T-cell (primary cell): ENCODE results near the gene KLK5. TPM values are rescaled to one million over a fixed set of nuclear protein-coding genes. Genes with fewer than 3 reads are reported as not detected.

Experiments
- ATAC-seq, 4 experiments: fragments of 200-7000 bp in 3 of 4; fragments of 150-1000 bp in 1 of 4; cut with Tn5 transposase; replicated peaks in 1 of 4; 1 replicate in 3 of 4; 2 replicates in 1 of 4; pipeline ENCODE4 v1.10.0; 2021; ENCODE audit warnings: moderate library complexity in 3 of 4, mild to moderate bottlenecking in 2 of 4, moderate number of reproducible peaks in 1 of 4
- CTCF ChIA-PET, 2 donors: fragments of 300-600 bp; sonication (Branson Sonifier 250); formaldehyde crosslinking; loops; one replicate each; lab custom pipeline; 2022; ENCODE audit warnings: antibody characterized with exemption in 2 of 2; lab: Charles Lee
- POLR2A ChIA-PET, 2 donors: fragments of 300-600 bp; sonication (Branson Sonifier 250); formaldehyde crosslinking; loops; one replicate each; lab custom pipeline; 2022; ENCODE audit warnings: antibody characterized with exemption in 2 of 2; lab: Charles Lee
- DNase-seq, 35 experiments: peaks; one replicate each; pipeline versions ENCODE4 v3.0.0 to v3.0.0-alpha.2; 2013 to 2023
- H3K27ac ChIP-seq: one replicate; pipeline ENCODE4 v1.5.1; 2013; ENCODE audit warnings: low read length
- H3K27me3 ChIP-seq, 2 experiments: replicated peaks in 1 of 2; 1 replicate in 1 of 2; 2 replicates in 1 of 2; pipeline versions ENCODE4 v1.6.1 to v1.7.0; 2013; ENCODE audit warnings: low read length in 1 of 2, mixed read lengths in 1 of 2; ENCODE audit not compliant: control insufficient read depth in 2 of 2, insufficient read depth in 2 of 2; ENCODE audit errors: extremely low read depth in 1 of 2
- H3K36me3 ChIP-seq, 2 donors: 1 replicate in 1 of 2; 2 replicates in 1 of 2; pipeline versions ENCODE4 v1.6.1 to v1.7.0; 2013; ENCODE audit warnings: low read length in 1 of 2; ENCODE audit not compliant: control insufficient read depth in 2 of 2, insufficient read depth in 1 of 2; ENCODE audit errors: extremely low read depth in 1 of 2
- H3K4me1 ChIP-seq, 2 experiments: 1 replicate in 1 of 2; 2 replicates in 1 of 2; pipeline versions ENCODE4 v1.6.1 to v1.7.0; 2013; ENCODE audit warnings: low read length in 2 of 2, mixed read lengths in 1 of 2; ENCODE audit not compliant: insufficient read depth in 2 of 2, control insufficient read depth in 1 of 2; ENCODE audit errors: extremely low read depth in 1 of 2
- H3K4me3 ChIP-seq, 2 donors: 1 replicate in 1 of 2; 2 replicates in 1 of 2; pipeline versions ENCODE4 v1.5.1 to v1.7.0; 2013; ENCODE audit warnings: mild to moderate bottlenecking in 2 of 2, low read length in 1 of 2, moderate library complexity in 1 of 2; ENCODE audit not compliant: control insufficient read depth in 1 of 2; ENCODE audit errors: extremely low read depth in 1 of 2
- H3K9me3 ChIP-seq: 2 replicates; pipeline ENCODE4 v1.7.0; 2013
- H3K27ac Mint-ChIP-seq, 2 donors: one replicate each; pipeline ENCODE4 v1.8.0; 2020 to 2021; ENCODE audit warnings: mild to moderate bottlenecking in 2 of 2, mixed read lengths in 2 of 2
- H3K27me3 Mint-ChIP-seq, 2 donors: one replicate each; pipeline ENCODE4 v1.8.0; 2021 to 2022; ENCODE audit warnings: mixed read lengths in 2 of 2
- H3K36me3 Mint-ChIP-seq: one replicate; pipeline ENCODE4 v1.8.0; 2021; ENCODE audit warnings: mixed read lengths
- H3K4me1 Mint-ChIP-seq, 3 donors: one replicate each; pipeline ENCODE4 v1.8.0; 2020 to 2022; ENCODE audit warnings: mixed read lengths in 3 of 3, mild to moderate bottlenecking in 1 of 3
- H3K4me3 Mint-ChIP-seq, 3 donors: one replicate each; pipeline ENCODE4 v1.8.0; 2020 to 2022; ENCODE audit warnings: mild to moderate bottlenecking in 3 of 3, mixed read lengths in 3 of 3, moderate library complexity in 3 of 3
- H3K9me3 Mint-ChIP-seq, 3 donors: one replicate each; pipeline ENCODE4 v1.8.0; 2020 to 2022; ENCODE audit warnings: mixed read lengths in 3 of 3
- WGBS: methylation state at CpG from one replicate; pipeline ENCODE4 v1.1.5; 2013; ENCODE audit warnings: missing lambda C conversion rate; ENCODE audit not compliant: insufficient coverage; 5-methylcytosine and 5-hydroxymethylcytosine counted together
- total RNA-seq, 35 experiments: library from RNA in 6 of 35; stranded (reverse) in 6 of 35; fragments of 120-200 nt in 1 of 35; gene quantifications; one replicate each; pipeline versions ENCODE4 v1.2.1 to v1.2.4 and lab custom pipeline; 2013 to 2026

KLK5 gene
- total RNA-seq, 5 donors from 2014 or later (not counting 1 experiment from before 2014, with no cell fraction given) = not detected

- peaks cover 37 to 52% of the 10 kb centered on the region in 2 donors for H3K27me3 Mint-ChIP-seq
- ATAC-seq (no peak), DNase-seq (no peak)
- POLR2A ChIA-PET = no interaction called here
- H3K9me3 ChIP-seq = no peaks in the 10 kb centered on the region
- peaks cover 0 to 3% (median 2%) of the 10 kb centered on the region in 3 donors for H3K4me1 Mint-ChIP-seq
- no peaks in the 10 kb centered on the region for H3K9me3 Mint-ChIP-seq
- no peak overlapping the region for H3K4me3 Mint-ChIP-seq
- no peak overlapping the region for H3K27ac Mint-ChIP-seq
- no peak overlapping the region for H3K27ac ChIP-seq
- peaks cover 2 to 25% of the 10 kb centered on the region in 2 experiments for H3K27me3 ChIP-seq
- WGBS = 87% methylated on average over 8 of the region's 11 CpGs
- no peaks in the 10 kb centered on the region for H3K36me3 Mint-ChIP-seq
- no peak overlapping the region for H3K4me3 ChIP-seq
- H3K36me3 ChIP-seq = no peaks in the 10 kb centered on the region
- CTCF ChIA-PET = interaction anchor here in 1 of 2 donors (0.8 kb wide), 1 partner anchor 10 kb away, joined by 4 read pairs; no protein-coding TSS in a partner anchor
- no peaks in the 10 kb centered on the region for H3K4me1 ChIP-seq
These were observed 20.7 kb downstream of the KLK5 start for GRCh38 chr19:50932018-50932689.

- DNase-seq (no peak), ATAC-seq (no peak)
- peaks cover 0 to 25% of the 10 kb centered on the region in 2 experiments for H3K27me3 ChIP-seq
- Mint-ChIP-seq H3K27me3 (peaks cover 36 to 51% of the 10 kb centered on the region in 2 donors), H3K4me3 (no peak overlapping the region), H3K9me3 (no peaks in the 10 kb centered on the region), H3K4me1 (peaks cover 0 to 3% (median 2%) of the 10 kb centered on the region in 3 donors), H3K27ac (no peak overlapping the region), H3K36me3 (no peaks in the 10 kb centered on the region)
- no peaks in the 10 kb centered on the region for H3K4me1 ChIP-seq
- CTCF ChIA-PET = interaction anchor here (0.5 to 0.7 kb wide), 4 partner anchors 148 to 701 kb away, joined by 4 to 7 read pairs (median 6); no protein-coding TSS in a partner anchor
- no peak overlapping the region for H3K4me3 ChIP-seq
- H3K9me3 ChIP-seq = no peaks in the 10 kb centered on the region
- POLR2A ChIA-PET = no interaction called here
- no peak overlapping the region for H3K27ac ChIP-seq
- no peaks in the 10 kb centered on the region for H3K36me3 ChIP-seq
These were observed 21.8 kb downstream of the KLK5 start for GRCh38 chr19:50931023-50931422.

- POLR2A ChIA-PET = no interaction called here
- ATAC-seq = no peak
- peaks cover 0 to 25% of the 10 kb centered on the region in 2 experiments for H3K27me3 ChIP-seq
- no peak overlapping the region for H3K4me3 ChIP-seq
- no peaks in the 10 kb centered on the region for H3K4me1 ChIP-seq
- H3K27ac Mint-ChIP-seq = no peak overlapping the region
- H3K4me1 Mint-ChIP-seq = peaks cover 0 to 3% (median 2%) of the 10 kb centered on the region in 3 donors
- H3K9me3 Mint-ChIP-seq = no peaks in the 10 kb centered on the region
- no peak overlapping the region for H3K4me3 Mint-ChIP-seq
- no peaks in the 10 kb centered on the region for H3K9me3 ChIP-seq
- H3K27ac ChIP-seq = no peak overlapping the region
- H3K36me3 Mint-ChIP-seq = no peaks in the 10 kb centered on the region
- H3K36me3 ChIP-seq = no peaks in the 10 kb centered on the region
- no peak for DNase-seq
- H3K27me3 Mint-ChIP-seq = peaks cover 43 to 46% of the 10 kb centered on the region in 2 donors
- CTCF ChIA-PET = no interaction called here
- WGBS = 73% methylated on average over 4 of the region's 5 CpGs
These were observed 24.0 kb downstream of the KLK5 start for GRCh38 chr19:50928831-50929230.

- Histone ChIP-seq H3K4me3 (no peak overlapping the region), H3K36me3 (no peaks in the 10 kb centered on the region), H3K9me3 (no peaks in the 10 kb centered on the region), H3K27ac (no peak overlapping the region), H3K27me3 (peaks cover 0 to 34% of the 10 kb centered on the region in 2 experiments), H3K4me1 (peaks cover 0 to 8% of the 10 kb centered on the region in 2 experiments)
- H3K36me3 Mint-ChIP-seq = no peaks in the 10 kb centered on the region
- no peak overlapping the region for H3K4me3 Mint-ChIP-seq
- DNase-seq (no peak), ATAC-seq (no peak)
- POLR2A ChIA-PET = no interaction called here
- H3K9me3 Mint-ChIP-seq = no peaks in the 10 kb centered on the region
- WGBS = no CpG with 5 or more reads among the region's 11 CpGs
- CTCF ChIA-PET = no interaction called here
- H3K27ac Mint-ChIP-seq = no peak overlapping the region
- peaks cover 35 to 47% of the 10 kb centered on the region in 2 donors for H3K27me3 Mint-ChIP-seq
- H3K4me1 Mint-ChIP-seq = peaks cover 8 to 11% (median 10%) of the 10 kb centered on the region in 3 donors
These were observed 26.7 kb downstream of the KLK5 start for GRCh38 chr19:50926144-50926543.

GRCh38 chr19:50925734-50926133 lies 27.1 kb downstream of the KLK5 start:
- no peak overlapping the region for H3K4me3 Mint-ChIP-seq
- H3K27ac ChIP-seq = no peak overlapping the region
- H3K36me3 Mint-ChIP-seq = no peaks in the 10 kb centered on the region
- no peak overlapping the region for H3K27ac Mint-ChIP-seq
- no peak for DNase-seq
- ChIA-PET CTCF (no interaction called here), POLR2A (no interaction called here)
- H3K36me3 ChIP-seq = no peaks in the 10 kb centered on the region
- H3K4me1 ChIP-seq = peaks cover 0 to 8% of the 10 kb centered on the region in 2 experiments
- peaks cover 8 to 11% (median 10%) of the 10 kb centered on the region in 3 donors for H3K4me1 Mint-ChIP-seq
- peaks cover 33 to 44% of the 10 kb centered on the region in 2 donors for H3K27me3 Mint-ChIP-seq
- H3K4me3 ChIP-seq = no peak overlapping the region
- no peak for ATAC-seq
- H3K9me3 ChIP-seq = no peaks in the 10 kb centered on the region
- 50% methylated on average over 1 of the region's 2 CpGs for WGBS
- H3K9me3 Mint-ChIP-seq = no peaks in the 10 kb centered on the region
- peaks cover 0 to 34% of the 10 kb centered on the region in 2 experiments for H3K27me3 ChIP-seq

GRCh38 chr19:50924586-50924985 lies 28.3 kb downstream of the KLK5 start:
- H3K27me3 ChIP-seq = peaks cover 0 to 25% of the 10 kb centered on the region in 2 experiments
- Mint-ChIP-seq H3K4me1 (peaks cover 7 to 8% (median 8%) of the 10 kb centered on the region in 3 donors), H3K36me3 (no peaks in the 10 kb centered on the region), H3K27me3 (peaks cover 34 to 49% of the 10 kb centered on the region in 2 donors), H3K9me3 (no peaks in the 10 kb centered on the region), H3K4me3 (no peak overlapping the region), H3K27ac (no peak overlapping the region)
- H3K27ac ChIP-seq = no peak overlapping the region
- ChIA-PET CTCF (interaction anchor here (0.5 to 1.2 kb wide), 4 partner anchors 16 to 867 kb away, joined by 3 to 4 read pairs (median 4); no protein-coding TSS in a partner anchor), POLR2A (no interaction called here)
- WGBS = no CpG with 5 or more reads among the region's 6 CpGs
- no peaks in the 10 kb centered on the region for H3K36me3 ChIP-seq
- no peak overlapping the region for H3K4me3 ChIP-seq
- no peaks in the 10 kb centered on the region for H3K9me3 ChIP-seq
- DNase-seq (no peak), ATAC-seq (no peak)
- H3K4me1 ChIP-seq = peaks cover 0 to 8% of the 10 kb centered on the region in 2 experiments
